ENCODE results near the gene HECW1. TPM values are rescaled to one million over a fixed set of nuclear protein-coding genes. Genes with fewer than 3 reads are reported as not detected.

Gene HECW1
- total RNA-seq, 2 experiments from 2014 or later, result not detected

DNA sequence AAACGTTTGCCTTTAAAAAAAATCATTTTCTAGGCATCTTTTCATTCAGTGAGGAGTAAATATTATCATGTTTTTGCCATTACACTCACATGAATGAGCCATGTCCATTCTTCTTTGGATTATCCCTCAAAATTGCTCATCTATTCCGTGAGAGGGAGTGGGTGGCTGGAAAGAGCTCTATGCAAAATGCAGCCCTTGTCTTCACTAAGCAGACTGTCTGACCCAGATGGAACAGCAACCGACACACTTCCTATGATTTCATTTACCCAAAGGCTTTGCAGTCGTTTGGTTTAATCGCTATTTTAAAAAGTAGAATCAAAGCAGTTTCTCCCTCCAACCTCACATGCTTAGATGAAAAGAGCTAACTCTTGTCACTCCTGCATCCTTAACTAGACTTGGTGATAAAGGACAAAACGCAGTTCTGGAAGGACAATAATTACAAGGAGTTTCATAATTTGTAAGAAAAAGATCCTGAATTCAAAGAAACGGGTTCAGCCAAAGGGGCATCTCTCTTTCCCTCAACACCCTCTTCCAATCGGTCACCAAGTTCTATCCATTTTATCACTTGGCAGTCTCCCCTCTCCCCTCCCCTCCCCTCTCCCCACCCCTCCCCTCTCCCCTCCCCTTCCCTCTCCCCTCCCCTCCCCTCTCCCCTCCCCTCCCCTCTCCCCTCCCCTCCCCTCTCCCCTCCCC is 272.3 kb downstream of the HECW1 start:
- CTCF ChIA-PET, result interaction anchor here (0.6 kb wide), 1 partner anchor 37 kb away, joined by 4 read pairs; no protein-coding TSS in a partner anchor
- DNase-seq, result no peak
- intact Hi-C loops (cut with micrococcal nuclease), result no loop called here
- peaks cover 3% of the 10 kb centered on the region for H3K9me3 Mint-ChIP-seq
- no peaks in the 10 kb centered on the region for H3K36me3 Mint-ChIP-seq (ENCODE audit: low read depth)
- H3K27me3 Mint-ChIP-seq (ENCODE audit: low read depth), result peaks cover 3% of the 10 kb centered on the region
- H3K4me1 Mint-ChIP-seq (ENCODE audit: low read depth), result peaks cover 12% of the 10 kb centered on the region
- no peak overlapping the region for H3K4me3 Mint-ChIP-seq
- H3K27ac Mint-ChIP-seq, result no peak overlapping the region

DNA sequence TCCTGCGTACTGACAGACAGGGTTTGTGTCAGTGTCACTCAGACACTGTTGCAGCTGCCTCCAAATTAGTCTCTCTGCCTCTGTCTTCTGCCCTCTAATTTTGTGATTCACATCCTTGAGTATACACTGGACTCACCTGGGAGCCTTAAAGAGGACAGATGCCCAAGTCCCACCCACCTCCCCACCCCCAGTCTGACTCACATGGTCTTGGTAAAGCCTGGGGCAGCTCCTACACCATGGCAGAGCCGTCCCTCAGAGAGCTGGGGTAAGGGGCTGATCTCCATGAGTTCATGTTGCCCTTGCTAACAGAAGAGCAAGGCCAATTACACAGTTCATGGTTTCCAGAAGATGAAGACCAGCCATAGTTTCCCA is 272.8 kb downstream of the HECW1 start:
- no peak for DNase-seq
- H3K27ac Mint-ChIP-seq, result no peak overlapping the region
- peaks cover 3% of the 10 kb centered on the region for H3K9me3 Mint-ChIP-seq
- peaks cover 12% of the 10 kb centered on the region for H3K4me1 Mint-ChIP-seq (ENCODE audit: low read depth)
- CTCF ChIA-PET, result no interaction called here
- no peaks in the 10 kb centered on the region for H3K36me3 Mint-ChIP-seq (ENCODE audit: low read depth)
- intact Hi-C loops (cut with micrococcal nuclease), result no loop called here
- H3K4me3 Mint-ChIP-seq, result no peak overlapping the region
- H3K27me3 Mint-ChIP-seq (ENCODE audit: low read depth), result peaks cover 3% of the 10 kb centered on the region

DNA sequence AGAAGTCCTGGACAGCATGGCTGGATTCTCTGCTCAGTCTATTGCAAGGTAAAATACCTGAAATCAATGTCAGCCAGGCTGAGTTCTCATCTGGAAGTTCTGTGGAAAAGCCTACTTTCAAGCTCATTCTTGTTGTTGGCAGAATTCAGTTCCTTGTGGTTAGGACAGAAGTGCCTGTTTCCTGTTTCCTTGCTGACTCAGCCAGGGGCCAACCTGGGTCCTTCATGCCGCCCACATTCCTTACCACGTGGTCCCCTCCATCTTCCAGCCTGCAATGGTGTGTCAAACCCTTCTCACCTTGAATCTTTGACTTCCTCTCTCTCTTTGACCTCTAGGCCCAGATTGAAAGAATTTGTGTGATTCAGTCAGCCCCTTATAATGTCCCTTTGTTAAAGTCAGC is 273.4 kb downstream of the HECW1 start:
- no peaks in the 10 kb centered on the region for H3K36me3 Mint-ChIP-seq (ENCODE audit: low read depth)
- peaks cover 3% of the 10 kb centered on the region for H3K27me3 Mint-ChIP-seq (ENCODE audit: low read depth)
- intact Hi-C loops (cut with micrococcal nuclease), result no loop called here
- peaks cover 12% of the 10 kb centered on the region for H3K4me1 Mint-ChIP-seq (ENCODE audit: low read depth)
- H3K27ac Mint-ChIP-seq, result no peak overlapping the region
- no peak overlapping the region for H3K4me3 Mint-ChIP-seq
- peaks cover 3% of the 10 kb centered on the region for H3K9me3 Mint-ChIP-seq
- CTCF ChIA-PET, result no interaction called here
- peak; percentile 41 for DNase-seq

DNA sequence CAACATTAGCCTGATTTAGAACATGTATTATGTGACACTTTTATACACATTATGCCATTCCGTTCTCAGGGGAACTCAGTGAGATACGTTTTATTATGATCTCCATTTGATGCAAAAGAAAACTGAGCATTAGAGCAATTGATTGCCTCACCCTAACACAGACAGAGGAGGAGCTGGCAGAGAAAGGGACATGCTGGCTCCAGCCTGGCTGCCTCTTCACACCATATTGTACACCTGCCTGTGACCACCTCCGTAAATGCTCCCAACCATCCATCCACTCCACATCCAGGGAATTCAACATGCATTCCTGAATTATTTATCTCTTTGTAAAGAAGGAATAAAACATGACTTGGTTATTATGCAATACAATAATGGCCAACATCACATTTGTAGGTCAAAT is 275.5 kb downstream of the HECW1 start:
- Mint-ChIP-seq H3K36me3 (ENCODE audit: low read depth) (no peaks in the 10 kb centered on the region), H3K4me1 (ENCODE audit: low read depth) (peaks cover 12% of the 10 kb centered on the region), H3K27me3 (ENCODE audit: low read depth) (peaks cover 3% of the 10 kb centered on the region), H3K4me3 (no peak overlapping the region), H3K27ac (no peak overlapping the region), H3K9me3 (peaks cover 3% of the 10 kb centered on the region)
- CTCF ChIA-PET, result interaction anchor here (0.6 kb wide), 1 partner anchor 99 kb away, joined by 3 read pairs; no protein-coding TSS in a partner anchor
- intact Hi-C loops (cut with micrococcal nuclease), result no loop called here
- DNase-seq, result no peak

DNA sequence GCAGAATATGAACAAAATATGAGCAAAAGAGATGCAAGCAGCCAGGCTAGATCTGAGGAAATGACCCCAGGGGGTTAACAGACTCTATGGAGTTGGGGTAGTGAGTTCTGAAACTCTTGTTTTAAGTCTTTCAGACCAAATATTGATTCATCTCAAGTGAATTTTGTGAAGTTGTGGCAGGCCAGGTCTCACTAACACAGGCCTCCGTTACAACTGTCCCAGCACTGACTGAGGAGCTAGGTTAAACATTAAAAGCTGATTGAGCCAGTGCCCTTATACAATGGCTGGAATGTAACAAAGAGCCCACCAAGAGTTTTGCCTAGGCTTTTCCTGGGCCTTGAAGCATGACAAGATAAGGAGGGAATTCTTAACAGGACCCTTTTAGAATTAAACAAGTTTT is 278.1 kb downstream of the HECW1 start:
- H3K9me3 Mint-ChIP-seq, result peaks cover 3% of the 10 kb centered on the region
- CTCF ChIA-PET, result interaction anchor here (1.0 kb wide), 1 partner anchor 129 kb away, joined by 4 read pairs; no protein-coding TSS in a partner anchor
- DNase-seq, result no peak
- peaks cover 5% of the 10 kb centered on the region for H3K27me3 Mint-ChIP-seq (ENCODE audit: low read depth)
- intact Hi-C loops (cut with micrococcal nuclease), result no loop called here
- no peak overlapping the region for H3K4me3 Mint-ChIP-seq
- H3K27ac Mint-ChIP-seq, result no peak overlapping the region
- no peaks in the 10 kb centered on the region for H3K36me3 Mint-ChIP-seq (ENCODE audit: low read depth)
- H3K4me1 Mint-ChIP-seq (ENCODE audit: low read depth), result peaks cover 9% of the 10 kb centered on the region

DNA sequence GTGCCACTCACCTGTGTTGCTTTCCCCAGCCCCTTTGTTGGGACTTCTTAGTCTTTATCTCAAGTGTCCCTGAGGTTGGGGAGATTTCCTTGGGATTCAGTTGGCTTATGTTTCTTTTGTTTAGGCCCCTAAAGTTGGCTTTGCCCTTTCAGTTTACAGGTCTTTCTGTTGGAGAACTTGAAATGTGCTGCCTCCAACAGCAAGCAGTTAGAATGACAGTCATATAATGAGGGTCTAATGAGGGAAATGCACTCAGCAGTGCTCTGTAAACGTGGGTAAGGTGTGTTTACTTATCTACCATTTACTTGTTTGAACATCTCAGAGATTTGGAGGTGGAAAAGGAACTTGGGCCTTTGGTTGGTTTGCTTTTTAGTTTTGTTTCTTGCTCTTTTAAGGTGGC is 279.1 kb downstream of the HECW1 start:
- Mint-ChIP-seq H3K27ac (no peak overlapping the region), H3K36me3 (ENCODE audit: low read depth) (no peaks in the 10 kb centered on the region), H3K9me3 (no peaks in the 10 kb centered on the region), H3K27me3 (ENCODE audit: low read depth) (peaks cover 5% of the 10 kb centered on the region), H3K4me3 (no peak overlapping the region), H3K4me1 (ENCODE audit: low read depth) (peaks cover 2% of the 10 kb centered on the region)
- DNase-seq, result no peak
- CTCF ChIA-PET, result interaction anchor here (1.0 to 1.7 kb wide), 2 partner anchors 48 to 130 kb away, joined by 4 to 6 read pairs; no protein-coding TSS in a partner anchor
- intact Hi-C loops (cut with micrococcal nuclease), result no loop called here

DNA sequence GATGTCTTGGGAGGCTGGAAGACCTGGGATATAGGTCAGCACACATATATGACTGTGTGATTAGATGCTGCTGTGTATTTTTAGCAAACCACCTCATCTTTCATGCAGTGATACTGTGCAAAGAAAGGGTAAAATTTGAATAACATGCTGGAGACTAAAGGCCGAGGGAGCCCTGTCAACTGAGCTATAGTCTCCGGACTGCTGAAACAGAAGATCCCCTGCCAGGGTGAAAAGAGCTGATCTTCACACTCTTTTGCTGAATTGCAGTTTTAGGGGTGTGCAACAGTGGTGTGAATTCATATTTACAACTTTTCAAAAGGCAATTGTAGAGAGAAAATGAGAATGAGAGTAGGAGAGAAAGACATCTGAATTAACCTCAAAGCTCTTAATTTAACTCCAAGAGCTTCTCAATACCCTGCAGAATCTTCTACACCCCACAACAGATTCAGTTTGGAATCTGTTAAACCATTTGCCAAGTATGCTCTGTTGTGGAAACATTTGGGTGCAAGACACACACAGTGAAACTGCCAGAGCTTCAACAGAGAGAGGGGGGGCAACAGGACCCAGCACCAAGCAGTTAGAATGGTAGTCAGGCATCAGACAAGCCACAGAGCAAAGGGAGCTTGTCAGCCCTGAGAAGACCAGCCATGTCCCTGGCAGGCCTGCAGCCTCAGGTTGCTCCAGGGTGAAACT is 280.3 kb downstream of the HECW1 start:
- no peaks in the 10 kb centered on the region for H3K4me1 Mint-ChIP-seq (ENCODE audit: low read depth)
- no peaks in the 10 kb centered on the region for H3K9me3 Mint-ChIP-seq
- H3K27me3 Mint-ChIP-seq (ENCODE audit: low read depth), result peaks cover 14% of the 10 kb centered on the region
- DNase-seq, result no peak
- CTCF ChIA-PET, result interaction anchor here (0.9 to 1.7 kb wide), 2 partner anchors 17 to 46 kb away, joined by 3 to 6 read pairs; no protein-coding TSS in a partner anchor
- intact Hi-C loops (cut with micrococcal nuclease), result no loop called here
- no peak overlapping the region for H3K4me3 Mint-ChIP-seq
- H3K36me3 Mint-ChIP-seq (ENCODE audit: low read depth), result no peaks in the 10 kb centered on the region
- no peak overlapping the region for H3K27ac Mint-ChIP-seq

DNA sequence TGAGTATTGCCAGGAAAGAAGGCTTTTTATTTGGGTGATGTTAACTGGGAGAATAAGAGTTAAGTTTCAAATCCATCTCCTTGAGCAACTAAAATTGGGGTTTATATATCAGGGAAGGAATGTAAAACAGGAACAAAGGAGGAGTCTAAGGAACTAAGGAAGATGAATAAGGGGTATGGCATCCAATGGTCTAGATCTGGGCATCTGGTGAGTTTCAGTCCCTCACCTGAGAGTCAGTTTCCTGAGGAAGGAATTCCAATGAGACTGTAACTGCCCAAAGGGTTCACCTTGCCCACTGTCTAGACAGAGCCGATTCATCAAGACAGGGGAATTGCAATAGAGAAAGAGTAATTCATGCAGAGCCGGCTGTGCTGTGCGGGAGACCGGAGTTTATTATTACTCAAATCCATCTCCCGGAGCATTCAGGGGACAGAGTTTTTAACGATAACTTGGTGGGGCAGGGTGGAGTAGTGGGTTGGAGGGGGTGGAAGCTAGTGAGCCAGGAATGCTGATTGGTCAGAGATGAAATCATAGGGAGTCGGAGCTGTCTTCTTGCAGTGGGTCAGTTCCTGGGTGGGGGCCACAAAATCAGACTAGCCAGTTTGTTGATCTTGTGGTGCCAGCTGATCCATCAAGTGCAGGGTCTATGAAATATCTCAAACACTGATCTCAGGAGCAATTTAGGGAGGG is 282.1 kb downstream of the HECW1 start:
- CTCF ChIA-PET, result no interaction called here
- Mint-ChIP-seq H3K4me1 (ENCODE audit: low read depth) (no peaks in the 10 kb centered on the region), H3K9me3 (no peaks in the 10 kb centered on the region), H3K27me3 (ENCODE audit: low read depth) (peaks cover 21% of the 10 kb centered on the region), H3K27ac (no peak overlapping the region), H3K36me3 (ENCODE audit: low read depth) (no peaks in the 10 kb centered on the region), H3K4me3 (no peak overlapping the region)
- intact Hi-C loops (cut with micrococcal nuclease), result no loop called here
- no peak for DNase-seq

DNA sequence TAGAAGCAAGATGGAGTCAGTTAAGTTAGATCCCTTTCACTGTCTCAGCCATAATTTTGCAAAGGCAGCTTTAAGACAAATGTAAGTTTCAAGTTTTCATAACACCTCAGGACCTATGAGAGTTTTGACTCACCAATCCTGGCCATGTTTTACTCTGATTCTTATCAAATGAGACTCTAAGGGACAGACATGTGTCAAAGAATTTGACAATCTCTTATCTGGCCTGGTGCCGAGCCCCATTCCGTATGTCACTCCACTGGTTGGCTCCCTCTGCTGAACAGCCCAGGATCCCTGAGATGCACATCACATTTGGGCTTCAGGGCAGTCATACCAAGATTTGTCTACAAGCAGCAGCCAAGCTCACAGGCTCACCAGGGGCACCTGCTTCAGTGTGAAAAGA is 282.9 kb downstream of the HECW1 start:
- CTCF ChIA-PET, result no interaction called here
- Mint-ChIP-seq H3K4me3 (no peak overlapping the region), H3K27ac (no peak overlapping the region), H3K9me3 (no peaks in the 10 kb centered on the region), H3K36me3 (ENCODE audit: low read depth) (no peaks in the 10 kb centered on the region), H3K27me3 (ENCODE audit: low read depth) (peaks cover 21% of the 10 kb centered on the region), H3K4me1 (ENCODE audit: low read depth) (no peaks in the 10 kb centered on the region)
- DNase-seq, result no peak
- intact Hi-C loops (cut with micrococcal nuclease), result no loop called here

DNA sequence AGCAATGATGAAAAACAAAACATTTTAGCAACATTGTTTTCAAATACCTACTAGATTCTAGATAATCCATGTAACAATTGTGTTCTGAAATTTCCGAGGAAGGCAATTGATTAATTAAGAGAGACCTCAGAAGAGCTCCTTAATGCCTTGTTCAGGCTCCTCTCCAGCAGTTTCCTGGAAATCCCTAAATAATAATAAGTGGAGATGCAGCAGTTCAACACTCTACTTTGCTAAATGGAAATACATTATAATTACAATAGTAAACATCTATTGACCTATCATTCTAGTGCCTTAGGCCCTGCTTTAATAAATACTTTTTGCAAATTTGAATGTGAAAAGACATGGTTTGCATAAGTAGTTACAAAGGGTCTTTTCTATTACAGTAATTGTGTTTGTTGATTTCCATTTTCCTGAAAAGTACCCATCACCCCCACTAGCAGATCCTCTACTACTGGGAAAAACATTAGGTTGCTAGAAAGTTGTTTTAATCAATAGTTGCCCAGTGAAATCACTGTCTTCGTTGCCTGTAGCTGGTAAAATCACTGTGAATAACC is 283.8 kb downstream of the HECW1 start:
- intact Hi-C loops (cut with micrococcal nuclease), result no loop called here
- Mint-ChIP-seq H3K27me3 (ENCODE audit: low read depth) (peaks cover 26% of the 10 kb centered on the region), H3K36me3 (ENCODE audit: low read depth) (no peaks in the 10 kb centered on the region), H3K27ac (no peak overlapping the region), H3K4me1 (ENCODE audit: low read depth) (no peaks in the 10 kb centered on the region), H3K9me3 (no peaks in the 10 kb centered on the region), H3K4me3 (no peak overlapping the region)
- DNase-seq, result no peak
- CTCF ChIA-PET, result interaction anchor here (1.0 kb wide), 1 partner anchor 43 kb away, joined by 3 read pairs; no protein-coding TSS in a partner anchor

DNA sequence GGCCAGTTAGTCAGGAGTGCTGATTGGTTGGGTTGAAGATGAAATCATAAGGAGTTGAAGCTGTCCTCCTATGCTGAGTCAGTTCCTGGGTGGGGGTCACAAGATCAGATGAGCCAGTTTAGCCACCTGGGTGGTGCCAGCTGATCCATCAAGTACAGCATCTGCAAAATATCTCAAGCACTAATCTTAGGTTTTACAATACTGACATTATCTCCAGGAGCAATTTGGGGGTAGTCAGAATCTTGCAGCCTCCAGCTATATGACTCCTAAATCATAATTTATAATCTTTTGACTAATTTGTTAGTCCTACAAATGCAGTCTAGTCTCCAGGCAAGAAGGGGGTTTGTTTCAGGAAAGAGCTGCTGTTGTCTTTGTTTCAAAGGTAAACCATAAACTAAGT is 286.4 kb downstream of the HECW1 start:
- intact Hi-C loops (cut with micrococcal nuclease), result no loop called here
- Mint-ChIP-seq H3K4me3 (no peak overlapping the region), H3K27me3 (ENCODE audit: low read depth) (peaks cover 26% of the 10 kb centered on the region), H3K27ac (no peak overlapping the region), H3K9me3 (no peaks in the 10 kb centered on the region), H3K4me1 (ENCODE audit: low read depth) (no peaks in the 10 kb centered on the region), H3K36me3 (ENCODE audit: low read depth) (no peaks in the 10 kb centered on the region)
- DNase-seq, result no peak
- CTCF ChIA-PET, result no interaction called here

DNA sequence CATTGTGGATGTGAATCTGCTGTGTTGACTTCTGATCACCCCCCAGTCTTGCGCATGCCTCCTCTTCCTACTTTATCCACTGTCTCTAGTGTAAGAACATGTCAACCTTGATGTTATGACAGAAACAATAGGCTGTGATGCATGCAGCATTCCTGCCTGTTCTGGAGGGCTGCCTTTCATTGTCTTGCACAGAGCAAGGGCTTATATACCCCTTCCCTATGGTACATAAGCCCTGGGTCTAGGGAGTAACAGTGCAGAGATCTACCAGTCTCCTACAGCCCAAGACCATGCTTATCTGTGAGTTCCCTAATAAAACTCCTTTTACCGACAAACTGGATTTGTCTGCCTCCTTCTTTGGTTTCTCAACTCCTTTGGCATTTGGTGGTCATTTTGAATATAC is 293.5 kb downstream of the HECW1 start:
- Mint-ChIP-seq H3K36me3 (ENCODE audit: low read depth) (no peaks in the 10 kb centered on the region), H3K9me3 (no peaks in the 10 kb centered on the region), H3K27ac (no peak overlapping the region), H3K4me3 (no peak overlapping the region), H3K27me3 (ENCODE audit: low read depth) (peaks cover 3% of the 10 kb centered on the region), H3K4me1 (ENCODE audit: low read depth) (no peaks in the 10 kb centered on the region)
- intact Hi-C loops (cut with micrococcal nuclease), result no loop called here
- CTCF ChIA-PET, result no interaction called here
- DNase-seq, result no peak

Measured in activated naive CD4-positive, alpha-beta T cell treated with anti-CD3 and anti-CD28 coated beads for 36 hours (primary cell).